Measurements from ENCODE around the gene HPS1. TPM values are rescaled to one million over a fixed set of nuclear protein-coding genes. Genes with fewer than 3 reads are reported as not detected.
A peak's percentile ranks its signal among the peaks of the same experiment; 100 is the strongest.

HPS1 gene
- total RNA-seq, 1 experiment from 2014 or later = 19.1 TPM

DNA sequence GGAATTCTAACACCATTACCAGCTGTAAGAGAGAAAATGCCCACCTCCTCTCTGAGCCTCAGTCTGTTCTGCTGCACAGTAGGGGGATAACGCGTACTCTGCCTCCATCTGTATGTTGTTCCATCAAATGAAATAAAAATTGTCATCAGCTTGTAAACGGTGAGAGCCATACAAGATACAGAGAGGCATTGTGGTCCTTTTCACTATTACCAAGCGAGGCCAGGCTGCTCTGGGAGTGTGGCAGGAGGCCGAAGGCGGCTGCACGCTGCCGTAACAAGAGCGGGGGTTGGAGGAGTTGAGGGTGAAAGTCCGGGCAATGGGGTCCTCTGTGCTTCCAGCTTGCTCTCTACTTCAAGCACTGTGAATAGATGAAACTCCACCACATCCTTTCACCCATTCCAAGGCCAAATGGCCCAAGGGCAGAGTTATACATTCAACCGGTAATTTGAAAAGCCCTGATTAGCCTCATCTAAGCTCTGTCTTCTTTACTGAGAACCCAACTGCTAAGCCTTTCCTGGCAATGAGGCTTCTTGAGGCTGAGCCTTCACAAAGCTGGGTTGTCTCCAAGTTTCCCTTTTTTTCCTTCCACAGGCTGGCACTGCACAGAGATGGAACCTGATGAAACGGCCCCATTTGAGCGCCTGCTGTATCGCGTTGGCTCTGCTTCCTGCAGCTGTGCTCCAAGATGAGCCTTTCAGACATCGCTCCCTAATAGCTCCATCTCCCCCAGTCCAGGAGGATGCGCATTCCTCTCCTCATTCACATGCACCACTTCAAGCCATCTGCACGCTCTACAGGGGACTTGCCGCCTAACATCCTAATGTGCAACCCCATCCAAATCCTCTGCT, 78.9 kb downstream of the HPS1 start:
- Histone ChIP-seq H3K79me2 (ENCODE audit: low read length) (no peaks in the 10 kb centered on the region), H3F3A (ENCODE audit: low read length, unreplicated experiment) (no peaks in the 10 kb centered on the region), H3K4me3 (ENCODE audit: low read length) (no peak overlapping the region), H3K9me3 (ENCODE audit: low read length) (no peaks in the 10 kb centered on the region), H4K20me1 (ENCODE audit: low read length) (no peaks in the 10 kb centered on the region), H3K4me2 (ENCODE audit: low read length) (no peak overlapping the region), H3K27me3 (ENCODE audit: low read length) (no peaks in the 10 kb centered on the region), H3K4me1 (ENCODE audit: insufficient read depth, low read length) (peaks cover 15% of the 10 kb centered on the region), H3K27ac (ENCODE audit: low read length) (no peak overlapping the region), H3K36me3 (ENCODE audit: low read depth, low read length) (no peaks in the 10 kb centered on the region), H2AFZ (ENCODE audit: low read length) (no peak overlapping the region), H3K9ac (ENCODE audit: low read length) (no peak overlapping the region), H3K9me2 (replicated peaks; ENCODE audit: low read length) (no peaks in the 10 kb centered on the region)
- ChIA-PET POLR2A (ENCODE audit: unreplicated experiment) (no interaction called here), CTCF (no interaction called here)
- intact Hi-C loops (cut with micrococcal nuclease) = no loop called here
- TF ChIP-seq CTCF (conservative IDR thresholded peaks at IDR 0.05; ENCODE audit: low read depth, low read length) = no peak
- no TSS peak for BruUV-seq (replicated peaks)
- DNase-seq = no peak
- no peak for ATAC-seq

Small RNAs within 50 kb of the gene (microRNA-seq; reads per million reads assigned to microRNA genes)
- gene MIR1287 (ENCODE audit: unreplicated experiment) (145 reads per million, percentile 66 among the genes with 10 or more reads in this experiment), gene MIR4685 (ENCODE audit: unreplicated experiment) (0.75 reads per million)

Other genes starting within 250 kb of the HPS1 start
- gene LOXL4, start 178.7 kb downstream of the HPS1 start, total RNA-seq (2014; rRNA removed) = 7.8 and 8.2 TPM in 2 replicates
- gene PYROXD2, start 31.8 kb downstream of the HPS1 start, total RNA-seq (2014; rRNA removed) = 3.1 and 9.4 TPM in 2 replicates